Liver (tissue), 9 donors: ENCODE data around the gene MRPL46. TPM values are rescaled to one million over a fixed set of nuclear protein-coding genes. Genes with fewer than 3 reads are reported as not detected.

Experiments
- DNase-seq: peaks from one replicate; pipeline ENCODE4 v3.0.0-alpha.2; 2017; ENCODE audit warnings: low spot score
- H3K27ac ChIP-seq, 2 donors: one replicate each; pipeline ENCODE4 v1.7.0; 2013; ENCODE audit warnings: inconsistent platforms in 2 of 2, low read length in 2 of 2, control low read depth in 1 of 2, low read depth in 1 of 2, mild to moderate bottlenecking in 1 of 2
- H3K27me3 ChIP-seq, 4 donors: one replicate each; pipeline versions ENCODE4 v1.6.1 to v1.7.0; 2013; ENCODE audit warnings: low read length in 3 of 4, inconsistent platforms in 1 of 4, mild to moderate bottlenecking in 1 of 4, moderate library complexity in 1 of 4; ENCODE audit not compliant: control insufficient read depth in 4 of 4, insufficient read depth in 4 of 4
- H3K36me3 ChIP-seq, 4 donors: one replicate each; pipeline versions ENCODE4 v1.6.1 to v1.7.0; 2013; ENCODE audit warnings: low read length in 3 of 4, mild to moderate bottlenecking in 3 of 4, low read depth in 1 of 4, moderate library complexity in 1 of 4; ENCODE audit not compliant: control insufficient read depth in 4 of 4, insufficient read depth in 3 of 4
- H3K4me1 ChIP-seq, 4 donors: one replicate each; pipeline versions ENCODE4 v1.6.1 to v1.7.0; 2013; ENCODE audit warnings: low read length in 3 of 4, mild to moderate bottlenecking in 3 of 4, moderate library complexity in 1 of 4; ENCODE audit not compliant: control insufficient read depth in 4 of 4, insufficient read depth in 4 of 4
- H3K4me3 ChIP-seq, 3 donors: one replicate each; pipeline versions ENCODE4 v1.6.1 to v1.7.0; 2013; ENCODE audit warnings: low read length in 3 of 3, control low read depth in 1 of 3, low read depth in 1 of 3, mild to moderate bottlenecking in 1 of 3
- H3K9ac ChIP-seq, 2 donors: one replicate each; pipeline ENCODE4 v1.7.0; 2013; ENCODE audit warnings: low read length in 2 of 2, mild to moderate bottlenecking in 2 of 2, moderate library complexity in 2 of 2, control low read depth in 1 of 2, low read depth in 1 of 2
- H3K9me3 ChIP-seq, 4 donors: one replicate each; pipeline versions ENCODE4 v1.6.1 to v1.7.0; 2013; ENCODE audit warnings: low read length in 3 of 4; ENCODE audit not compliant: control insufficient read depth in 4 of 4
- EGR1 ChIP-seq, 2 donors: IDR thresholded peaks; 2 replicates each; pipeline ENCODE4 v1.6.1; 2016 to 2018; ENCODE audit warnings: antibody characterized with exemption in 2 of 2, low read depth in 2 of 2
- FOXA1 ChIP-seq: IDR thresholded peaks from 2 replicates; pipeline ENCODE4 v1.6.1; 2016; ENCODE audit warnings: antibody characterized with exemption
- FOXA2 ChIP-seq: IDR thresholded peaks from 2 replicates; pipeline ENCODE4 v1.6.1; 2016; ENCODE audit warnings: antibody characterized with exemption
- GABPA ChIP-seq, 2 donors: IDR thresholded peaks in 1 of 2; conservative IDR thresholded peaks in 1 of 2; 2 replicates each; pipeline ENCODE4 v1.6.1; 2016; ENCODE audit warnings: antibody characterized with exemption in 2 of 2, mild to moderate bottlenecking in 1 of 2, moderate library complexity in 1 of 2
- HNF4A ChIP-seq, 2 donors: conservative IDR thresholded peaks; 2 replicates each; pipeline ENCODE4 v1.6.1; 2016; ENCODE audit warnings: antibody characterized with exemption in 2 of 2, mild to moderate bottlenecking in 2 of 2
- HNF4G ChIP-seq: IDR thresholded peaks from 2 replicates; pipeline ENCODE4 v1.6.1; 2016; ENCODE audit warnings: antibody characterized with exemption
- JUND ChIP-seq, 2 donors: IDR thresholded peaks; 2 replicates each; pipeline ENCODE4 v1.6.1; 2016; ENCODE audit warnings: antibody characterized with exemption in 2 of 2
- NR2F2 ChIP-seq: IDR thresholded peaks from 2 replicates; pipeline ENCODE4 v1.6.1; 2016; ENCODE audit warnings: antibody characterized with exemption
- RAD21 ChIP-seq, 2 donors: IDR thresholded peaks; 2 replicates each; pipeline ENCODE4 v1.6.1; 2016; ENCODE audit warnings: antibody characterized with exemption in 2 of 2, mild to moderate bottlenecking in 2 of 2
- RXRA ChIP-seq, 2 donors: IDR thresholded peaks; 2 replicates each; pipeline ENCODE4 v1.6.1; 2017 to 2018; ENCODE audit warnings: antibody characterized with exemption in 2 of 2, mild to moderate bottlenecking in 1 of 2
- SP1 ChIP-seq: IDR thresholded peaks from 2 replicates; pipeline ENCODE4 v1.6.1; 2018; ENCODE audit warnings: antibody characterized with exemption, mild to moderate bottlenecking
- TAF1 ChIP-seq: conservative IDR thresholded peaks from 2 replicates; pipeline ENCODE4 v1.6.1; 2016; ENCODE audit warnings: antibody characterized with exemption, mild to moderate bottlenecking
- YY1 ChIP-seq: IDR thresholded peaks from 2 replicates; pipeline ENCODE4 v1.6.1; 2016; ENCODE audit warnings: antibody characterized with exemption, mild to moderate bottlenecking
- WGBS: extraction: QIAGEN DNeasy Blood & Tissue Kit; methylation state at CpG from one replicate; pipeline ENCODE4 v1.1.7; 2013; 5-methylcytosine and 5-hydroxymethylcytosine counted together
- polyA plus RNA-seq, 2 donors: library from polyadenylated mRNA; stranded (reverse) in 1 of 2; unstranded in 1 of 2; fragments of 200-250 nt in 1 of 2; fragments of >200 nt in 1 of 2; fragmentation: Nextera tagmentation in 1 of 2; extraction: Ambion mirVana in 1 of 2; gene quantifications; one replicate each; pipeline versions ENCODE4 v1.2.1 to v1.2.3, GENCODE V29; 2013 to 2015
- total RNA-seq, 2 donors: library from RNA; depleted of rRNA; stranded (reverse); fragments of >200 nt; gene quantifications; one replicate each; pipeline ENCODE4 v1.2.3, GENCODE V29; 2014
- TF ChIP-seq, protein P1 (sequence below): fragments of 150-350 bp; IDR thresholded peaks from 2 replicates; pipeline ENCODE4 v1.5.1; 2017; ENCODE audit warnings: improper control_type of control experiment, low read depth, low read length; ENCODE audit not compliant: missing input control
- TF ChIP-seq, protein P2 (sequence below): IDR thresholded peaks from 2 replicates; pipeline ENCODE4 v1.6.1; 2016; ENCODE audit warnings: antibody characterized with exemption
- TF ChIP-seq, protein P3 (sequence below): IDR thresholded peaks from 2 replicates; pipeline ENCODE4 v1.6.1; 2016; ENCODE audit warnings: antibody characterized with exemption
- TF ChIP-seq, protein P4 (sequence below): IDR thresholded peaks from 2 replicates; pipeline ENCODE4 v1.6.1; 2016; ENCODE audit warnings: antibody characterized with exemption
- TF ChIP-seq, protein P5 (sequence below): IDR thresholded peaks from 2 replicates; pipeline ENCODE4 v1.6.1; 2016; ENCODE audit warnings: antibody characterized with exemption, mild to moderate bottlenecking
- donor health status: healthy.
- donor health status: healthy.
- donor health status: healthy.
- donor health status: healthy.
- donor health status: healthy.

The MRPL46 gene
- total and polyA plus RNA-seq, 4 donors: 16.1 to 63.5 (median 39.2) TPM

DNA sequence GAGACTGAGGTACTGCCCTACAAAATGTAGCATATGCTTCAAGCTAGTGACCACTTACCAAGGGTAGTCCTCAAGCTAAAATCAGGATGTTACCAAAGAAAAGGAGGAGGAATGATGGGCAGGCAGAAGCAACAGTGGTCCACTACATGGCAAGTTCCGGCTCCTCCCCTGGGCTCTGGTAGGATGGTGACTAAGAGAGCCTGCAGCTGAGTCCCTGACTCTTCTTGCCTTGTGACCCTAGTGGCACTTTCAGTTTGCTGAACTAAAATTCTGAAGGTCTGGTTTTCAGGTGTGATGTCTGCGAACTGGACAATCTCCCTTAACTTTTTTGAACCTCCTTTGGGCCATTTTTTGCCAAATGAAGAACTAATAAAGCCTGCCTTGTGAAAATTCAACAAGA is 40.9 kb downstream of the MRPL46 start (continued):
- TF ChIP-seq, protein P1, sequence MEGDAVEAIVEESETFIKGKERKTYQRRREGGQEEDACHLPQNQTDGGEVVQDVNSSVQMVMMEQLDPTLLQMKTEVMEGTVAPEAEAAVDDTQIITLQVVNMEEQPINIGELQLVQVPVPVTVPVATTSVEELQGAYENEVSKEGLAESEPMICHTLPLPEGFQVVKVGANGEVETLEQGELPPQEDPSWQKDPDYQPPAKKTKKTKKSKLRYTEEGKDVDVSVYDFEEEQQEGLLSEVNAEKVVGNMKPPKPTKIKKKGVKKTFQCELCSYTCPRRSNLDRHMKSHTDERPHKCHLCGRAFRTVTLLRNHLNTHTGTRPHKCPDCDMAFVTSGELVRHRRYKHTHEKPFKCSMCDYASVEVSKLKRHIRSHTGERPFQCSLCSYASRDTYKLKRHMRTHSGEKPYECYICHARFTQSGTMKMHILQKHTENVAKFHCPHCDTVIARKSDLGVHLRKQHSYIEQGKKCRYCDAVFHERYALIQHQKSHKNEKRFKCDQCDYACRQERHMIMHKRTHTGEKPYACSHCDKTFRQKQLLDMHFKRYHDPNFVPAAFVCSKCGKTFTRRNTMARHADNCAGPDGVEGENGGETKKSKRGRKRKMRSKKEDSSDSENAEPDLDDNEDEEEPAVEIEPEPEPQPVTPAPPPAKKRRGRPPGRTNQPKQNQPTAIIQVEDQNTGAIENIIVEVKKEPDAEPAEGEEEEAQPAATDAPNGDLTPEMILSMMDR: no peak

GRCh38 chr15:88423331-88423730 is 43.9 kb downstream of the MRPL46 start:
- DNase-seq: no peak
- Histone ChIP-seq H3K9ac (no peak overlapping the region), H3K27ac (no peak overlapping the region), H3K9me3 (peaks cover 0 to 4% (median 0%) of the 10 kb centered on the region in 4 donors), H3K4me3 (no peak overlapping the region), H3K27me3 (peaks cover 0 to 9% (median 0%) of the 10 kb centered on the region in 4 donors), H3K36me3 (no peaks in the 10 kb centered on the region), H3K4me1 (no peaks in the 10 kb centered on the region)
- WGBS: 80% methylated on average over 8 of the region's 8 CpGs
- no peak for TF ChIP-seq EGR1 (IDR thresholded peaks at IDR 0.05; ENCODE audit: low read depth in 2 of 2)
- TF ChIP-seq SP1: no peak
- TF ChIP-seq FOXA2: no peak
- TF ChIP-seq, protein P2, sequence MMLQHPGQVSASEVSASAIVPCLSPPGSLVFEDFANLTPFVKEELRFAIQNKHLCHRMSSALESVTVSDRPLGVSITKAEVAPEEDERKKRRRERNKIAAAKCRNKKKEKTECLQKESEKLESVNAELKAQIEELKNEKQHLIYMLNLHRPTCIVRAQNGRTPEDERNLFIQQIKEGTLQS: no peak
- TF ChIP-seq RXRA (IDR thresholded peaks at IDR 0.05): no peak
- TF ChIP-seq YY1: no peak
- TF ChIP-seq JUND (IDR thresholded peaks at IDR 0.05): no peak
- TF ChIP-seq, protein P1: no peak
- no peak for TF ChIP-seq GABPA (IDR thresholded peaks at IDR 0.05 in 1 of 2, conservative IDR thresholded peaks at IDR 0.05 in 1 of 2)
- no peak for TF ChIP-seq HNF4G
- no peak for TF ChIP-seq FOXA1
- no peak for TF ChIP-seq NR2F2
- no peak for TF ChIP-seq HNF4A (conservative IDR thresholded peaks at IDR 0.05)
- TF ChIP-seq, protein P3, sequence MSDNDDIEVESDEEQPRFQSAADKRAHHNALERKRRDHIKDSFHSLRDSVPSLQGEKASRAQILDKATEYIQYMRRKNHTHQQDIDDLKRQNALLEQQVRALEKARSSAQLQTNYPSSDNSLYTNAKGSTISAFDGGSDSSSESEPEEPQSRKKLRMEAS: no peak
- TF ChIP-seq, protein P4, sequence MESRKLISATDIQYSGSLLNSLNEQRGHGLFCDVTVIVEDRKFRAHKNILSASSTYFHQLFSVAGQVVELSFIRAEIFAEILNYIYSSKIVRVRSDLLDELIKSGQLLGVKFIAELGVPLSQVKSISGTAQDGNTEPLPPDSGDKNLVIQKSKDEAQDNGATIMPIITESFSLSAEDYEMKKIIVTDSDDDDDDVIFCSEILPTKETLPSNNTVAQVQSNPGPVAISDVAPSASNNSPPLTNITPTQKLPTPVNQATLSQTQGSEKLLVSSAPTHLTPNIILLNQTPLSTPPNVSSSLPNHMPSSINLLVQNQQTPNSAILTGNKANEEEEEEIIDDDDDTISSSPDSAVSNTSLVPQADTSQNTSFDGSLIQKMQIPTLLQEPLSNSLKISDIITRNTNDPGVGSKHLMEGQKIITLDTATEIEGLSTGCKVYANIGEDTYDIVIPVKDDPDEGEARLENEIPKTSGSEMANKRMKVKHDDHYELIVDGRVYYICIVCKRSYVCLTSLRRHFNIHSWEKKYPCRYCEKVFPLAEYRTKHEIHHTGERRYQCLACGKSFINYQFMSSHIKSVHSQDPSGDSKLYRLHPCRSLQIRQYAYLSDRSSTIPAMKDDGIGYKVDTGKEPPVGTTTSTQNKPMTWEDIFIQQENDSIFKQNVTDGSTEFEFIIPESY: no peak
- no peak for TF ChIP-seq TAF1
- TF ChIP-seq, protein P5, sequence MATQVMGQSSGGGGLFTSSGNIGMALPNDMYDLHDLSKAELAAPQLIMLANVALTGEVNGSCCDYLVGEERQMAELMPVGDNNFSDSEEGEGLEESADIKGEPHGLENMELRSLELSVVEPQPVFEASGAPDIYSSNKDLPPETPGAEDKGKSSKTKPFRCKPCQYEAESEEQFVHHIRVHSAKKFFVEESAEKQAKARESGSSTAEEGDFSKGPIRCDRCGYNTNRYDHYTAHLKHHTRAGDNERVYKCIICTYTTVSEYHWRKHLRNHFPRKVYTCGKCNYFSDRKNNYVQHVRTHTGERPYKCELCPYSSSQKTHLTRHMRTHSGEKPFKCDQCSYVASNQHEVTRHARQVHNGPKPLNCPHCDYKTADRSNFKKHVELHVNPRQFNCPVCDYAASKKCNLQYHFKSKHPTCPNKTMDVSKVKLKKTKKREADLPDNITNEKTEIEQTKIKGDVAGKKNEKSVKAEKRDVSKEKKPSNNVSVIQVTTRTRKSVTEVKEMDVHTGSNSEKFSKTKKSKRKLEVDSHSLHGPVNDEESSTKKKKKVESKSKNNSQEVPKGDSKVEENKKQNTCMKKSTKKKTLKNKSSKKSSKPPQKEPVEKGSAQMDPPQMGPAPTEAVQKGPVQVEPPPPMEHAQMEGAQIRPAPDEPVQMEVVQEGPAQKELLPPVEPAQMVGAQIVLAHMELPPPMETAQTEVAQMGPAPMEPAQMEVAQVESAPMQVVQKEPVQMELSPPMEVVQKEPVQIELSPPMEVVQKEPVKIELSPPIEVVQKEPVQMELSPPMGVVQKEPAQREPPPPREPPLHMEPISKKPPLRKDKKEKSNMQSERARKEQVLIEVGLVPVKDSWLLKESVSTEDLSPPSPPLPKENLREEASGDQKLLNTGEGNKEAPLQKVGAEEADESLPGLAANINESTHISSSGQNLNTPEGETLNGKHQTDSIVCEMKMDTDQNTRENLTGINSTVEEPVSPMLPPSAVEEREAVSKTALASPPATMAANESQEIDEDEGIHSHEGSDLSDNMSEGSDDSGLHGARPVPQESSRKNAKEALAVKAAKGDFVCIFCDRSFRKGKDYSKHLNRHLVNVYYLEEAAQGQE: no peak
- TF ChIP-seq RAD21 (IDR thresholded peaks at IDR 0.05): no peak
